DOHH2 (cell line): Measurements from ENCODE around the gene SYNDIG1.
"Not testable (repeated sequence)": the region's sequence is repeated elsewhere in the genome, so short reads cannot be mapped to it uniquely, and the experiment has no call there.

Source experiments
- H3F3A ChIP-seq: fragments of 200-600 bp; sonication (generic), shearing (Covaris generic); 2 replicates; pipeline ENCODE4 v1.6.0; 2016; ENCODE audit warnings: antibody characterized with exemption, mild to moderate bottlenecking; ENCODE audit not compliant: control insufficient read depth, insufficient read depth
- H3K27ac ChIP-seq: fragments of 200-600 bp; sonication (generic); 2 replicates; pipeline ENCODE4 v1.5.1; 2014; ENCODE audit warnings: low read depth, mild to moderate bottlenecking, low read length, moderate library complexity
- H3K27me3 ChIP-seq: fragments of 200-600 bp; sonication (generic); 2 replicates; pipeline ENCODE4 v1.6.1; 2014; ENCODE audit warnings: mild to moderate bottlenecking, low read length, mixed read lengths; ENCODE audit not compliant: control insufficient read depth
- H3K36me3 ChIP-seq: fragments of 200-600 bp; sonication (generic); 2 replicates; pipeline ENCODE4 v1.6.1; 2014; ENCODE audit warnings: mild to moderate bottlenecking, low read length, moderate library complexity, mixed read lengths; ENCODE audit not compliant: control insufficient read depth
- H3K4me1 ChIP-seq: fragments of 200-600 bp; sonication (generic); 2 replicates; pipeline ENCODE4 v1.6.1; 2014; ENCODE audit warnings: mild to moderate bottlenecking, low read length, mixed read lengths; ENCODE audit not compliant: control insufficient read depth
- H3K4me2 ChIP-seq: fragments of 200-600 bp; sonication (generic); 2 replicates; pipeline ENCODE4 v1.6.0; 2014; ENCODE audit warnings: mild to moderate bottlenecking, low read length, moderate library complexity
- H3K4me3 ChIP-seq: fragments of 200-600 bp; sonication (generic); 2 replicates; pipeline ENCODE4 v1.5.1; 2014; ENCODE audit warnings: mild to moderate bottlenecking, low read length, mixed read lengths
- H3K79me2 ChIP-seq: fragments of 200-600 bp; sonication (generic); 2 replicates; pipeline ENCODE4 v1.6.1; 2014; ENCODE audit warnings: mild to moderate bottlenecking, low read length, mixed read lengths; ENCODE audit not compliant: control insufficient read depth
- H3K9me2 ChIP-seq: fragments of 200-600 bp; sonication (generic); replicated peaks from 2 replicates; pipeline ENCODE4 v1.6.1; 2014; ENCODE audit warnings: mild to moderate bottlenecking, low read length, mixed read lengths; ENCODE audit not compliant: control insufficient read depth
- H3K9me3 ChIP-seq: fragments of 200-600 bp; sonication (generic); 2 replicates; pipeline ENCODE4 v1.6.1; 2014; ENCODE audit warnings: antibody characterized with exemption, low read length, mixed read lengths; ENCODE audit not compliant: control insufficient read depth, insufficient read depth
- H4K20me1 ChIP-seq: fragments of 200-600 bp; sonication (generic); 2 replicates; pipeline ENCODE4 v1.6.0; 2014; ENCODE audit warnings: low read depth, mild to moderate bottlenecking, antibody characterized with exemption, low read length, moderate library complexity; ENCODE audit not compliant: control insufficient read depth, insufficient read depth
- CTCF ChIP-seq: fragments of 200-600 bp; sonication (generic); IDR thresholded peaks from one replicate; pipeline ENCODE4 v1.5.1; 2014; ENCODE audit warnings: antibody characterized with exemption, mild to moderate bottlenecking, low read depth, low read length; ENCODE audit not compliant: poor library complexity, severe bottlenecking
- EZH2phosphoT487 ChIP-seq: fragments of 200-600 bp; sonication (generic); IDR thresholded peaks from 2 replicates; pipeline ENCODE4 v1.6.1; 2017; ENCODE audit warnings: borderline replicate concordance, mild to moderate bottlenecking, antibody characterized with exemption, low read length, moderate library complexity, mixed read lengths

The SYNDIG1 gene

GRCh38 chr20:24620937-24621519, 151.6 kb downstream of the SYNDIG1 start:
- Histone ChIP-seq H3K4me3 (no peak overlapping the region), H3K79me2 (no peaks in the 10 kb centered on the region), H3K4me1 (peaks cover 25% of the 10 kb centered on the region), H3K36me3 (no peaks in the 10 kb centered on the region), H3K9me2 (no peaks in the 10 kb centered on the region), H3K4me2 (no peak overlapping the region), H4K20me1 (no peaks in the 10 kb centered on the region), H3K27ac (no peak overlapping the region), H3K27me3 (no peaks in the 10 kb centered on the region), H3F3A (no peaks in the 10 kb centered on the region), H3K9me3 (no peaks in the 10 kb centered on the region)
- TF ChIP-seq EZH2phosphoT487 (no peak), CTCF (no peak)

- no peaks in the 10 kb centered on the region for H3K36me3 ChIP-seq
- H3K4me3 ChIP-seq = no peak overlapping the region
- H3K4me1 ChIP-seq = peaks cover 22% of the 10 kb centered on the region
- H3K9me3 ChIP-seq = no peaks in the 10 kb centered on the region
- no peaks in the 10 kb centered on the region for H4K20me1 ChIP-seq
- H3K4me2 ChIP-seq = no peak overlapping the region
- H3K9me2 ChIP-seq = no peaks in the 10 kb centered on the region
- no peaks in the 10 kb centered on the region for H3F3A ChIP-seq
- TF ChIP-seq EZH2phosphoT487 = no peak
- no peak for TF ChIP-seq CTCF
- no peaks in the 10 kb centered on the region for H3K27me3 ChIP-seq
- H3K79me2 ChIP-seq = no peaks in the 10 kb centered on the region
- no peak overlapping the region for H3K27ac ChIP-seq
These were observed 153.4 kb downstream of the SYNDIG1 start for GRCh38 chr20:24622856-24623255.

- not testable (repeated sequence) for H4K20me1 ChIP-seq, H3K27ac ChIP-seq, H3K36me3 ChIP-seq, H3K4me2 ChIP-seq, H3K4me1 ChIP-seq, H3K27me3 ChIP-seq, H3K79me2 ChIP-seq, H3K9me2 ChIP-seq, H3F3A ChIP-seq, H3K9me3 ChIP-seq, H3K4me3 ChIP-seq
These were observed 156.7 kb downstream of the SYNDIG1 start for GRCh38 chr20:24626141-24626540.

- Histone ChIP-seq H3F3A (no peaks in the 10 kb centered on the region), H3K79me2 (no peaks in the 10 kb centered on the region), H3K27me3 (no peaks in the 10 kb centered on the region), H3K27ac (no peak overlapping the region), H3K9me3 (no peaks in the 10 kb centered on the region), H4K20me1 (no peaks in the 10 kb centered on the region), H3K4me1 (no peaks in the 10 kb centered on the region), H3K4me2 (no peak overlapping the region), H3K36me3 (no peaks in the 10 kb centered on the region), H3K4me3 (no peak overlapping the region), H3K9me2 (no peaks in the 10 kb centered on the region)
- no peak for TF ChIP-seq CTCF
- no peak for TF ChIP-seq EZH2phosphoT487
These were observed 157.9 kb downstream of the SYNDIG1 start for GRCh38 chr20:24627291-24627690.
